Keratinocyte (primary cell): ENCODE data around the gene RAPGEF3. TPM values are rescaled to one million over a fixed set of nuclear protein-coding genes. Genes with fewer than 3 reads are reported as not detected.
A peak's percentile ranks its signal among the peaks of the same experiment; 100 is the strongest.

Experiments used
- DNase-seq: peaks from one replicate; pipeline ENCODE4 v3.0.0-alpha.2; 2011; ENCODE audit warnings: low read depth, missing footprints, low spot score
- FAIRE-seq: peaks from 2 replicates; lab custom pipeline; 2011; peaks lifted over from hg19 to GRCh38; lab: Jason Lieb, UNC
- H2AFZ ChIP-seq: 2 replicates; pipeline ENCODE4 v1.6.0; 2012; ENCODE audit warnings: low read length, control low read depth, inconsistent platforms; ENCODE audit not compliant: control insufficient read depth
- H3K27ac ChIP-seq: 2 replicates; pipeline ENCODE4 v1.5.1; 2011; ENCODE audit warnings: low read length; ENCODE audit not compliant: control insufficient read depth, insufficient read depth
- H3K27me3 ChIP-seq: 3 replicates; pipeline ENCODE4 v1.6.0; 2011; ENCODE audit warnings: low read length; ENCODE audit not compliant: control insufficient read depth, insufficient read depth; ENCODE audit errors: extremely low read depth
- H3K36me3 ChIP-seq, 2 experiments: 2 replicates in 1 of 2; 3 replicates in 1 of 2; pipeline ENCODE4 v1.5.1; 2011; ENCODE audit warnings: low read length in 2 of 2, mild to moderate bottlenecking in 1 of 2; ENCODE audit not compliant: control insufficient read depth in 2 of 2, insufficient read depth in 2 of 2; ENCODE audit errors: extremely low read depth in 1 of 2
- H3K4me1 ChIP-seq: 3 replicates; pipeline ENCODE4 v1.5.1; 2011; ENCODE audit warnings: low read length; ENCODE audit not compliant: control insufficient read depth, insufficient read depth; ENCODE audit errors: extremely low read depth
- H3K4me2 ChIP-seq: 3 replicates; pipeline ENCODE4 v1.6.0; 2011; ENCODE audit warnings: low read depth, low read length; ENCODE audit not compliant: control insufficient read depth, insufficient read depth; ENCODE audit errors: extremely low read depth
- H3K4me3 ChIP-seq, 3 experiments: fragments of 200-600 bp in 1 of 3; sonication (generic) in 1 of 3; 2 replicates in 2 of 3; 3 replicates in 1 of 3; pipeline ENCODE4 v1.5.1; 2011 to 2016; ENCODE audit warnings: low read length in 3 of 3, mild to moderate bottlenecking in 3 of 3, control low read depth in 2 of 3, inconsistent platforms in 1 of 3, low read depth in 1 of 3, mixed read lengths in 1 of 3, mixed run types in 1 of 3, moderate library complexity in 1 of 3; ENCODE audit not compliant: control insufficient read depth in 2 of 3, insufficient read depth in 2 of 3; ENCODE audit errors: extremely low read depth in 1 of 3
- H3K79me2 ChIP-seq: 2 replicates; pipeline ENCODE4 v1.6.0; 2012; ENCODE audit warnings: low read length; ENCODE audit not compliant: control insufficient read depth, insufficient read depth
- H3K9ac ChIP-seq: 3 replicates; pipeline ENCODE4 v1.6.0; 2011; ENCODE audit warnings: low read length; ENCODE audit not compliant: control insufficient read depth, insufficient read depth; ENCODE audit errors: extremely low read depth
- H3K9me1 ChIP-seq: 3 replicates; pipeline ENCODE4 v1.6.0; 2011; ENCODE audit warnings: low read length; ENCODE audit not compliant: control insufficient read depth, insufficient read depth; ENCODE audit errors: extremely low read depth
- H3K9me3 ChIP-seq: 2 replicates; pipeline ENCODE4 v1.5.1; 2012; ENCODE audit warnings: low read depth, low read length; ENCODE audit not compliant: control insufficient read depth
- H4K20me1 ChIP-seq: 3 replicates; pipeline ENCODE4 v1.6.0; 2011; ENCODE audit warnings: low read length; ENCODE audit not compliant: control insufficient read depth, insufficient read depth; ENCODE audit errors: extremely low read depth
- EZH2 ChIP-seq: IDR thresholded peaks from one replicate; pipeline ENCODE4 v1.6.1; 2012; ENCODE audit warnings: inconsistent platforms, mild to moderate bottlenecking, low read length, moderate library complexity
- dilution Hi-C: fragments of 300-500 bp; cut with MboI; formaldehyde crosslinking; loops from one replicate; pipeline ENCODE4 v1.7.0; 2020; ENCODE audit warnings: low sequenced_read_pairs; ENCODE audit not compliant: extremely low pct_ligation_motif_present
- polyA plus RNA-seq, 5 experiments: library from polyadenylated mRNA; depleted of rRNA in 3 of 5; stranded (reverse) in 3 of 5; stranded (forward) in 1 of 5; unstranded in 1 of 5; fragments of >200 nt; gene quantifications; 1 replicate in 1 of 5; 2 replicates in 3 of 5; 3 replicates in 1 of 5; pipeline versions ENCODE4 v1.2.1 to v1.2.3, GENCODE V29; 2011 to 2012; ENCODE audit warnings: missing spikeins in 2 of 5, low read depth in 1 of 5, low replicate concordance in 1 of 5
- TF ChIP-seq, protein P1 (sequence below), 3 experiments: IDR thresholded peaks in 1 of 3; conservative IDR thresholded peaks in 1 of 3; optimal IDR thresholded peaks in 1 of 3; 2 replicates in 2 of 3; 3 replicates in 1 of 3; pipeline versions ENCODE3 to v1.5.1; 2011; ENCODE audit warnings: low read length in 3 of 3, mild to moderate bottlenecking in 3 of 3, moderate library complexity in 2 of 3, control low read depth in 1 of 3, inconsistent platforms in 1 of 3; ENCODE audit not compliant: insufficient read depth in 2 of 3; ENCODE audit errors: extremely low read depth in 1 of 3

The RAPGEF3 gene
- polyA plus RNA-seq, 1 donor (not counting 4 experiments of a cell fraction or from before 2014, with no cell fraction given): 5.1 TPM

- dilution Hi-C loops: no loop called here
- TF ChIP-seq, protein P1, sequence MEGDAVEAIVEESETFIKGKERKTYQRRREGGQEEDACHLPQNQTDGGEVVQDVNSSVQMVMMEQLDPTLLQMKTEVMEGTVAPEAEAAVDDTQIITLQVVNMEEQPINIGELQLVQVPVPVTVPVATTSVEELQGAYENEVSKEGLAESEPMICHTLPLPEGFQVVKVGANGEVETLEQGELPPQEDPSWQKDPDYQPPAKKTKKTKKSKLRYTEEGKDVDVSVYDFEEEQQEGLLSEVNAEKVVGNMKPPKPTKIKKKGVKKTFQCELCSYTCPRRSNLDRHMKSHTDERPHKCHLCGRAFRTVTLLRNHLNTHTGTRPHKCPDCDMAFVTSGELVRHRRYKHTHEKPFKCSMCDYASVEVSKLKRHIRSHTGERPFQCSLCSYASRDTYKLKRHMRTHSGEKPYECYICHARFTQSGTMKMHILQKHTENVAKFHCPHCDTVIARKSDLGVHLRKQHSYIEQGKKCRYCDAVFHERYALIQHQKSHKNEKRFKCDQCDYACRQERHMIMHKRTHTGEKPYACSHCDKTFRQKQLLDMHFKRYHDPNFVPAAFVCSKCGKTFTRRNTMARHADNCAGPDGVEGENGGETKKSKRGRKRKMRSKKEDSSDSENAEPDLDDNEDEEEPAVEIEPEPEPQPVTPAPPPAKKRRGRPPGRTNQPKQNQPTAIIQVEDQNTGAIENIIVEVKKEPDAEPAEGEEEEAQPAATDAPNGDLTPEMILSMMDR (optimal IDR thresholded peaks at IDR 0.05 in 1 of 3, IDR thresholded peaks at IDR 0.05 in 1 of 3, conservative IDR thresholded peaks at IDR 0.05 in 1 of 3; ENCODE audit: extremely low read depth in 1 of 3, insufficient read depth in 2 of 3, low read length in 3 of 3): peak; percentile 52 to 85 (median 56)
- no peak for TF ChIP-seq EZH2
- H2AFZ ChIP-seq: no peak overlapping the region
- no peak overlapping the region for H3K4me3 ChIP-seq
- H3K27ac ChIP-seq: no peak overlapping the region
- DNase-seq: no peak
- no peaks in the 10 kb centered on the region for H3K27me3 ChIP-seq
- H3K9me1 ChIP-seq: no peaks in the 10 kb centered on the region
- H4K20me1 ChIP-seq: no peaks in the 10 kb centered on the region
- no peak overlapping the region for H3K4me2 ChIP-seq
- peaks cover 69% of the 10 kb centered on the region for H3K4me1 ChIP-seq
- no peaks in the 10 kb centered on the region for H3K36me3 ChIP-seq
- no peaks in the 10 kb centered on the region for H3K79me2 ChIP-seq
- H3K9me3 ChIP-seq: no peaks in the 10 kb centered on the region
- FAIRE-seq: peak; percentile 73
- no peak overlapping the region for H3K9ac ChIP-seq
These were observed 8.6 kb upstream of the RAPGEF3 start for GRCh38 chr12:47767216-47767724.

DNA sequence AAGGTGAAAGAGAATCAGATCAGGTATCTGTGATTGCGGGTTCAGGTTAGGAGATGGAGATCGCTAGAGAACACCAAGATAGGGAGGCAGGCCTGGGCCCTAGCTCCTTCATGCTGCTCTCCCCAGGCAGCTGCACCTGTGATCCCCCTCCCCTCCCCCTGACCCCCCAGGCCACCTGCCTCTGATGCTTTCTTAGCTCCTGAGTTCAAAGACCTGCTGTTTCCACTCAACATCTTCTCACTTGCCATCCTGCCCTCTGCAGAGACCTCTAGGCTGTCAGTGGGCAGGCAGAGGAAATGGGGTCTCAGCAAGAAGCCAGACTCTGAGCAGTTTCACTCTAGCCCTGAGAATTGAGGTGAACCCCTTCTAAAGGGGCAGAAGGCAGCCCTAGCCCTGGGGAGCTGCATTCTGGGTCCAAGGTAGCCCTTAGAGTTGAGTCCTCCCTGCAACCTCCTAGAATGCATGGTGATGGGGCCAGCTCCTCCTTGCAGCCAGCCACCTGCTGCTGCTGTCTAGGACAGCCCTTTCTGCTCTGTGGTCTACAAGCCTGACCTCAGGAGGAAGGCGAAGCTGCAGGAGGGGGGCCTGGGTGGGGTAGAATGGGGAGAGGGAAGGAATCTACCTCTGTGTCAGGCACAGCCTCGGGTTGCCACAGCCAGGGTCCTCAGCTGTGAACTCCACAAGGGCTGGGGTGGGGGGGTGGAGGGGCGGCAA lies 8.0 kb upstream of the RAPGEF3 start:
- Histone ChIP-seq H3K36me3 (no peaks in the 10 kb centered on the region), H3K4me2 (no peak overlapping the region), H3K4me3 (no peak overlapping the region), H3K9ac (no peak overlapping the region), H2AFZ (no peak overlapping the region), H3K27ac (no peak overlapping the region), H3K4me1 (peaks cover 69% of the 10 kb centered on the region), H3K9me1 (no peaks in the 10 kb centered on the region), H3K79me2 (no peaks in the 10 kb centered on the region), H3K9me3 (no peaks in the 10 kb centered on the region), H4K20me1 (no peaks in the 10 kb centered on the region), H3K27me3 (no peaks in the 10 kb centered on the region)
- no peak for TF ChIP-seq EZH2
- TF ChIP-seq, protein P1 (optimal IDR thresholded peaks at IDR 0.05 in 1 of 3, IDR thresholded peaks at IDR 0.05 in 1 of 3, conservative IDR thresholded peaks at IDR 0.05 in 1 of 3; ENCODE audit: extremely low read depth in 1 of 3, insufficient read depth in 2 of 3, low read length in 3 of 3): no peak
- DNase-seq: no peak
- dilution Hi-C loops: no loop called here
- FAIRE-seq: no peak
